ENCODE measurements around the gene MRPL51.

MRPL51 gene

DNA sequence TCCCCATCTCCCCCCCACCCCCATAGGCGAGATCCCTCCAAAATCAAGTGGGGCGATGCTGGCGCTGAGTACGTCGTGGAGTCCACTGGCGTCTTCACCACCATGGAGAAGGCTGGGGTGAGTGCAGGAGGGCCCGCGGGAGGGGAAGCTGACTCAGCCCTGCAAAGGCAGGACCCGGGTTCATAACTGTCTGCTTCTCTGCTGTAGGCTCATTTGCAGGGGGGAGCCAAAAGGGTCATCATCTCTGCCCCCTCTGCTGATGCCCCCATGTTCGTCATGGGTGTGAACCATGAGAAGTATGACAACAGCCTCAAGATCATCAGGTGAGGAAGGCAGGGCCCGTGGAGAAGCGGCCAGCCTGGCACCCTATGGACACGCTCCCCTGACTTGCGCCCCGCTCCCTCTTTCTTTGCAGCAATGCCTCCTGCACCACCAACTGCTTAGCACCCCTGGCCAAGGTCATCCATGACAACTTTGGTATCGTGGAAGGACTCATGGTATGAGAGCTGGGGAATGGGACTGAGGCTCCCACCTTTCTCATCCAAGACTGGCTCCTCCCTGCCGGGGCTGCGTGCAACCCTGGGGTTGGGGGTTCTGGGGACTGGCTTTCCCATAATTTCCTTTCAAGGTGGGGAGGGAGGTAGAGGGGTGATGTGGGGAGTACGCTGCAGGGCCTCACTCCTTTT is 44.0 kb upstream of the MRPL51 start:
- DNase-seq (ENCODE audit: insufficient read length, low spot score) (no peak), FAIRE-seq (no peak)
- no peak for TF ChIP-seq TAF1 (IDR thresholded peaks at IDR 0.05; ENCODE audit: low read depth, low read length)
- no peak for TF ChIP-seq POLR2AphosphoS5 (IDR thresholded peaks at IDR 0.05; ENCODE audit: low read depth, low read length)
- no peak for TF ChIP-seq PAX5 (IDR thresholded peaks at IDR 0.05; ENCODE audit: insufficient read depth, low read length, severe bottlenecking)
- no peak for TF ChIP-seq POLR2A (IDR thresholded peaks at IDR 0.05; ENCODE audit: low read depth, low read length)
- TF ChIP-seq SPI1 (IDR thresholded peaks at IDR 0.05; ENCODE audit: low read depth, low read length): no peak
- TF ChIP-seq POU2F2 (IDR thresholded peaks at IDR 0.05; ENCODE audit: low read depth, low read length): no peak

GRCh38 chr12:6535960-6536847 is 43.1 kb upstream of the MRPL51 start:
- TF ChIP-seq POU2F2 (IDR thresholded peaks at IDR 0.05; ENCODE audit: low read depth, low read length) (no peak), PAX5 (IDR thresholded peaks at IDR 0.05; ENCODE audit: insufficient read depth, low read length, severe bottlenecking) (no peak), POLR2AphosphoS5 (IDR thresholded peaks at IDR 0.05; ENCODE audit: low read depth, low read length) (no peak; the same call in 1 of the 2 replicates), POLR2A (IDR thresholded peaks at IDR 0.05; ENCODE audit: low read depth, low read length) (no peak), SPI1 (IDR thresholded peaks at IDR 0.05; ENCODE audit: low read depth, low read length) (no peak), TAF1 (IDR thresholded peaks at IDR 0.05; ENCODE audit: low read depth, low read length) (no peak)
- DNase-seq (ENCODE audit: insufficient read length, low spot score) (no peak), FAIRE-seq (no peak)

- TF ChIP-seq TAF1 (IDR thresholded peaks at IDR 0.05; ENCODE audit: low read depth, low read length): no peak
- TF ChIP-seq POLR2AphosphoS5 (IDR thresholded peaks at IDR 0.05; ENCODE audit: low read depth, low read length): no peak
- no peak for TF ChIP-seq PAX5 (IDR thresholded peaks at IDR 0.05; ENCODE audit: insufficient read depth, low read length, severe bottlenecking)
- no peak for TF ChIP-seq POLR2A (IDR thresholded peaks at IDR 0.05; ENCODE audit: low read depth, low read length)
- TF ChIP-seq POU2F2 (IDR thresholded peaks at IDR 0.05; ENCODE audit: low read depth, low read length): no peak
- no peak for TF ChIP-seq SPI1 (IDR thresholded peaks at IDR 0.05; ENCODE audit: low read depth, low read length)
- FAIRE-seq (no peak), DNase-seq (ENCODE audit: insufficient read length, low spot score) (no peak)
Observed at GRCh38 chr12:6535697-6535946, 42.6 kb upstream of the MRPL51 start.

DNA sequence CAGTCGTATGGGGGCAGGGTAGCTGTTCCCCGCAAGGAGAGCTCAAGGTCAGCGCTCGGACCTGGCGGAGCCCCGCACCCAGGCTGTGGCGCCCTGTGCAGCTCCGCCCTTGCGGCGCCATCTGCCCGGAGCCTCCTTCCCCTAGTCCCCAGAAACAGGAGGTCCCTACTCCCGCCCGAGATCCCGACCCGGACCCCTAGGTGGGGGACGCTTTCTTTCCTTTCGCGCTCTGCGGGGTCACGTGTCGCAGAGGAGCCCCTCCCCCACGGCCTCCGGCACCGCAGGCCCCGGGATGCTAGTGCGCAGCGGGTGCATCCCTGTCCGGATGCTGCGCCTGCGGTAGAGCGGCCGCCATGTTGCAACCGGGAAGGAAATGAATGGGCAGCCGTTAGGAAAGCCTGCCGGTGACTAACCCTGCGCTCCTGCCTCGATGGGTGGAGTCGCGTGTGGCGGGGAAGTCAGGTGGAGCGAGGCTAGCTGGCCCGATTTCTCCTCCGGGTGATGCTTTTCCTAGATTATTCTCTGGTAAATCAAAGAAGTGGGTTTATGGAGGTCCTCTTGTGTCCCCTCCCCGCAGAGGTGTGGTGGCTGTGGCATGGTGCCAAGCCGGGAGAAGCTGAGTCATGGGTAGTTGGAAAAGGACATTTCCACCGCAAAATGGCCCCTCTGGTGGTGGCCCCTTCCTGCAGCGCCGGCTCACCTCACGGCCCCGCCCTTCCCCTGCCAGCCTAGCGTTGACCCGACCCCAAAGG is 42.1 kb upstream of the MRPL51 start:
- FAIRE-seq (peak; percentile 54), DNase-seq (ENCODE audit: insufficient read length, low spot score) (peak; percentile 51)
- 0 out of 2 replicates have a peak, but pooled peaks have one; percentile 6 for TF ChIP-seq TAF1 (IDR thresholded peaks at IDR 0.05; ENCODE audit: low read depth, low read length)
- TF ChIP-seq PAX5 (IDR thresholded peaks at IDR 0.05; ENCODE audit: insufficient read depth, low read length, severe bottlenecking): no peak
- no peak; the same call in none of the 2 replicates for TF ChIP-seq POLR2AphosphoS5 (IDR thresholded peaks at IDR 0.05; ENCODE audit: low read depth, low read length)
- no peak for TF ChIP-seq SPI1 (IDR thresholded peaks at IDR 0.05; ENCODE audit: low read depth, low read length)
- no peak for TF ChIP-seq POU2F2 (IDR thresholded peaks at IDR 0.05; ENCODE audit: low read depth, low read length)
- 0 out of 2 replicates have a peak, but pooled peaks have one; percentile 31 for TF ChIP-seq POLR2A (IDR thresholded peaks at IDR 0.05; ENCODE audit: low read depth, low read length)

GRCh38 chr12:6534695-6534944 is 41.6 kb upstream of the MRPL51 start:
- FAIRE-seq (no peak), DNase-seq (ENCODE audit: insufficient read length, low spot score) (no peak)
- TF ChIP-seq PAX5 (IDR thresholded peaks at IDR 0.05; ENCODE audit: insufficient read depth, low read length, severe bottlenecking) (no peak), POLR2A (IDR thresholded peaks at IDR 0.05; ENCODE audit: low read depth, low read length) (no peak; the same call in 1 of the 2 replicates), SPI1 (IDR thresholded peaks at IDR 0.05; ENCODE audit: low read depth, low read length) (no peak), POLR2AphosphoS5 (IDR thresholded peaks at IDR 0.05; ENCODE audit: low read depth, low read length) (no peak; the same call in 1 of the 2 replicates), POU2F2 (IDR thresholded peaks at IDR 0.05; ENCODE audit: low read depth, low read length) (no peak), TAF1 (IDR thresholded peaks at IDR 0.05; ENCODE audit: low read depth, low read length) (no peak)

GRCh38 chr12:6533923-6534694 is 41.0 kb upstream of the MRPL51 start, which contains the start of gene GAPDH:
TSS of gene GAPDH (plus strand) at chr12:6534517. CDS start at chr12:6534833, 316 bp downstream.
- TF ChIP-seq SPI1 (IDR thresholded peaks at IDR 0.05; ENCODE audit: low read depth, low read length): no peak; the same call in none of the 2 replicates
- TF ChIP-seq POLR2A (IDR thresholded peaks at IDR 0.05; ENCODE audit: low read depth, low read length): peak; percentile 99
- TF ChIP-seq POLR2AphosphoS5 (IDR thresholded peaks at IDR 0.05; ENCODE audit: low read depth, low read length): peak; percentile 99
- peak; percentile 88 for TF ChIP-seq POU2F2 (IDR thresholded peaks at IDR 0.05; ENCODE audit: low read depth, low read length)
- TF ChIP-seq PAX5 (IDR thresholded peaks at IDR 0.05; ENCODE audit: insufficient read depth, low read length, severe bottlenecking): no peak
- TF ChIP-seq TAF1 (IDR thresholded peaks at IDR 0.05; ENCODE audit: low read depth, low read length): peak; percentile 90
- peak; percentile 88 for DNase-seq (ENCODE audit: insufficient read length, low spot score)
- FAIRE-seq: no peak

DNA sequence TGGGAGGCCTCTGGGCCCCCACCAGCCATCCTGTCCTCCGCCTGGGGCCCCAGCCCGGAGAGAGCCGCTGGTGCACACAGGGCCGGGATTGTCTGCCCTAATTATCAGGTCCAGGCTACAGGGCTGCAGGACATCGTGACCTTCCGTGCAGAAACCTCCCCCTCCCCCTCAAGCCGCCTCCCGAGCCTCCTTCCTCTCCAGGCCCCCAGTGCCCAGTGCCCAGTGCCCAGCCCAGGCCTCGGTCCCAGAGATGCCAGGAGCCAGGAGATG is 40.5 kb upstream of the MRPL51 start:
- no peak for FAIRE-seq
- TF ChIP-seq PAX5 (IDR thresholded peaks at IDR 0.05; ENCODE audit: insufficient read depth, low read length, severe bottlenecking) (no peak), TAF1 (IDR thresholded peaks at IDR 0.05; ENCODE audit: low read depth, low read length) (no peak), POLR2A (IDR thresholded peaks at IDR 0.05; ENCODE audit: low read depth, low read length) (no peak), POU2F2 (IDR thresholded peaks at IDR 0.05; ENCODE audit: low read depth, low read length) (no peak), POLR2AphosphoS5 (IDR thresholded peaks at IDR 0.05; ENCODE audit: low read depth, low read length) (0 out of 2 replicates have a peak, but pooled peaks have one; percentile 2), SPI1 (IDR thresholded peaks at IDR 0.05; ENCODE audit: low read depth, low read length) (0 out of 2 replicates have a peak, but pooled peaks have one; percentile 31)
- no peak for DNase-seq (ENCODE audit: insufficient read length, low spot score)

- FAIRE-seq (peak; percentile 85), DNase-seq (ENCODE audit: insufficient read length, low spot score) (no peak)
- TF ChIP-seq POU2F2 (IDR thresholded peaks at IDR 0.05; ENCODE audit: low read depth, low read length) (no peak), POLR2AphosphoS5 (IDR thresholded peaks at IDR 0.05; ENCODE audit: low read depth, low read length) (0 out of 2 replicates have a peak, but pooled peaks have one; percentile 7), POLR2A (IDR thresholded peaks at IDR 0.05; ENCODE audit: low read depth, low read length) (no peak), PAX5 (IDR thresholded peaks at IDR 0.05; ENCODE audit: insufficient read depth, low read length, severe bottlenecking) (no peak), TAF1 (IDR thresholded peaks at IDR 0.05; ENCODE audit: low read depth, low read length) (0 out of 2 replicates have a peak, but pooled peaks have one; percentile 1), SPI1 (IDR thresholded peaks at IDR 0.05; ENCODE audit: low read depth, low read length) (peak; percentile 45)
Observed at GRCh38 chr12:6532927-6533652, 40.0 kb upstream of the MRPL51 start.
